Superior temporal gyrus (tissue), 1 donor: ENCODE measurements around the gene HYLS1.
"Not testable (repeated sequence)": the region's sequence is repeated elsewhere in the genome, so short reads cannot be mapped to it uniquely, and the experiment has no call there.

Source experiments
- DNase-seq: peaks from one replicate; pipeline ENCODE4 v3.0.0-alpha.2; 2016; ENCODE audit errors: extremely low spot score

Gene HYLS1

GRCh38 chr11:125887373-125888324 is at the start of gene HYLS1:
TSS of gene HYLS1 (plus strand) at chr11:125887668. CDS start at chr11:125899369, 11,701 bp downstream.
- peak; percentile 94 for DNase-seq

GRCh38 chr11:125842321-125842948 is 45.0 kb upstream of the HYLS1 start:
- DNase-seq, result peak; percentile 9

DNA sequence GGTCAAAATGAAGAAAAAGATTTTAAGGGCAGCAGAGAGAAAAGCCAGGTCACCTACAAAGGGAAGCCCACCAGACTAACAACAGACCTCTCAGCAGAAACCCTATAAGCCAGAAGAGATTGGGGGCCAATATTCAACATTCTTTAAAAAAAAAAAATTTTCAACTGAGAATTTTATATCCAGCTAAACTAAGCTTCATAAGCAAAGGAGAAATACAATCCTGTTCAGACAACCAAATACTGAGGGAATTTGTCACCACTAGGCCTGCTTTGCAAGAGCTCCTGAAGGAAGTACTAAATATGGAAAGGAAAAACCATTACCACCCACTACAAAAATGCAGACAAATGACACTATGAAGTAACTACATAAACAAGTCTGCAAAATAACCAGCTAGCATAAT is 41.3 kb upstream of the HYLS1 start:
- no peak for DNase-seq

DNA sequence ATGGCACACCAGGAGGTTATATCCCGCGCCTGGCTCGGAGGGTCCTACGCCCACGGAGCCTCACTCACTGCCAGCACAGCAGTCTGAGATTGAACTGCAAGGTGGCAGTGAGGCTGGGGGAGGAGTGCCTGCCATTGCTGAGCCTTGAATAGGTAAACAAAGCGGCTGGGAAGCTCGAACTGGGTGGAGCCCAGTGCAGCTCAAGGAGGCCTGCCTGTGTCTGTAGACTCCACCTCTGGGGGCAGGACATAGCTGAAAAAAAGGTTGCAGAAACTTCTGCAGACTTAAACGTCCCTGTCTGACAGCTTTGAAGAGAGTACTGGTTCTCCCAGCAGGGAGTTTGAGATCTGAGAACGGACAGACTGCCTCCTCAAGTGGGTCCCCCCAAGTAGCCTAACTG is 29.8 kb upstream of the HYLS1 start:
- not testable (repeated sequence) for DNase-seq

- not testable (repeated sequence) for DNase-seq
Measured at GRCh38 chr11:125862786-125863185, 24.7 kb upstream of the HYLS1 start.

GRCh38 chr11:125865354-125865753 is 22.1 kb upstream of the HYLS1 start:
- not testable (repeated sequence) for DNase-seq

DNA sequence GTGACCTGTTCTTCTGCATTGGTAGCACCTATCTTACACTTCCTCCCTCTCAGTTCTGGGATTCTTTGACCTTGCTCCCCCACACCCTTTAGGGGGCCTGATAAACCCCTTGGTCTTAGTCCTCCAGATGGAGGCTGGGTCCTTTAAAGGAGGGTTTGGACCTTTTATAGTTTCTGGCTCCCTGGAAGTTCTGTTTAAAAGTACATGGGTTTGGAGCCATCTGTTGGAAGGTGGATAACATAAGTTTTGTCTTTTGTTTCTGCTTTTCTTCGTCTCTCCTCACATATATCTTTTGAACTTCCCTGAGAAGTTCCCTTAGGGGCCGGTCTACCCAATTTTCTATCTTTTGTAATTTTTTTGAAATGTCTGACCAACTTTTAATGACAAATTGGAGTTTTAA is 17.9 kb upstream of the HYLS1 start:
- DNase-seq, result no peak

DNA sequence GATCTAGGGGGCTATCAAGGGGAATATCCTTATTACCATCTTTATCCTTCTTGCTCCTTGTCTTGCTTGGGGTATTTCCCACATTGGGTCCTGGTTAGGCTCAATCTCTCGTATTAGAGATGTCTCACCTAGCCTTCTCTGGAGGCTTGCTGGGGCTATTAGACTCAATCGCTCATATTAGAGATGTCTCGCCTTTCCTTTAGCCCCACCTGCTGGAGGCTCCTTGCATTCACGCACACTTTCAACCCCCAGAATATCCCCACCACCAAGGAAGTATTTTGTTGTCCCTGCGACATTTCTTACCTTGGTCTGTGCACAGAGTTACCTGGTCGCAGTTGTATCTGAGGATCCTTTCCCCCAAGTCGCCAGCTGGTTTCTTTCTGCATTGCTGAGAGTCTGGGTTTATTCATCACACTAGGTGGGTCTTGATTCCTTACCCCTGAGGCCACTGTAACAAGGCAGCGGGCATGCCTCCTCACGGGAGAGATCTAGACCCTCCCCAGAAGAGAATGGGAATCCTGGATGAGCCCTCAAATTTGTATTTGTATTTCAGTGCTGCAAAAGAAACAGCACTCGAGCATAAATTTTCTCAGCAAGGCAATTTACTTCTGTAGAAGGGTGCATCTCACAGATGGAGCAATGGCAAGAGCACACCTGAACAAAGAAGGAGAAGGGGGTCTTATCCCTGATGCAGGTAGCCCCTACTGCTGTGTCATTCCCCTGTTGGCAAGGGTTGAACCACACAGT is 15.9 kb upstream of the HYLS1 start:
- no peak for DNase-seq

DNA sequence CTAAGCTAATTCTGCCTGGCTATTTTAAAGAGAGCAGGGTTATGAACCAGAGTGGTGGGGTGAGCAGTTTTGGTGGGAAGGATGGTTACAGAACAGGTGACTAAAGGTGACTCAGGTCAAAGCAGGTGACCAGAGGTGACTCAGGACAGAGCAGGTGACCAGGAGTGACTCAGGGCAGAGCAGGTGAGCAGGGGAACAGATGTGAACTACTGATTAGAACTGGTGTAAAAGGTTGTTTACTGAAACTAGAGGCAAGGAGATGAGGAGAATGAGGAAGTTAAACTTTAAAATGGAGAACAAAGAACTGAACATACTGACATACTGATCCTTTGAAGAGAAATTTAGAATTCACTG is 15.4 kb upstream of the HYLS1 start:
- DNase-seq, result no peak

GRCh38 chr11:125873881-125874555 is 13.4 kb upstream of the HYLS1 start:
- no peak for DNase-seq

DNA sequence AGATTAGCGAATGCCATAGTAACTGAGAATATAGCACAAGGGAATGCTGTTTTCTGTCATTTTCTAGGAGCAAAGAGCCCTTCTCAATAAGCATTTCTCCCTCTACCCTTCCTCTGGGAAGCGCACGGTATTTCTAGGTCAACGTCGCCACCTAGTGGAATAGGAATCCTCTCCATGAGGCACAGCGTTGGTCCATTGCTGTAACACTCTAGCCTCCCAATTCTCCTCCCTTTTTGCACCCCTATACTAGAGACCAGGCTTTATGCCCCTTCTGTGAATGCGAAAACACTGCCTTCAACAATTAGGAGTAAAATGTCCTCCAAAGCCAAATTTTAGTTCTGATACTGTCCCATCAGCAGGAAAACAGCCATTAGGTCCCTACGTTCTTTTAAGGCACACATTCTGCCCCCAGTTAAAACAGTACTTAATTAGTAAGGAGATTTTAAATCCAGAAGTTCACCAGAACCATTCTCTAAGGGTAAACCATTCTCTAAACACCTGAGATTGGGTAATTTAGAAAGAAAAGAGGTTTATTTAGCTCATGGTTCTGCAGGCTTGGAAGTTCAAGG is 12.8 kb upstream of the HYLS1 start:
- peak; percentile 95 for DNase-seq

DNA sequence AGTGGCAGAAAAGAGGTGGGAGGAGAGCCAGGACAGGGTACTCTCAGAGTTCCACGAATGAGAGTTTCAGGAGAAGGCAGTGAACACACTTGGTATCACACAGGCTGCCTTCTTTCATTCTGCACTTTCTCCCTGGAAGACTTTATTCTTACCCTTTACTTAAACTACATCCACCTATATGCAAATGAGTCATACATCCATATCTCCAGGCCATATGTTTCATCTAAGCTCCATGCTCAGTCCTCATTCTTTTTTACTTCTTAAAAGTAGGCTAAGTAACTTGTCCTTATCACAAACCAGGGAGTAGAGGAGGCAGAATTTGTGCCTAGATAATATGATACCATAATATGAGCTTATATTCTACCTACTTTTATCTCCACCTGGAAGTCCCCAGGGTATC is 6.2 kb upstream of the HYLS1 start:
- DNase-seq, result no peak

- DNase-seq, result no peak
Measured at GRCh38 chr11:125883375-125883774, 4.1 kb upstream of the HYLS1 start.

DNA sequence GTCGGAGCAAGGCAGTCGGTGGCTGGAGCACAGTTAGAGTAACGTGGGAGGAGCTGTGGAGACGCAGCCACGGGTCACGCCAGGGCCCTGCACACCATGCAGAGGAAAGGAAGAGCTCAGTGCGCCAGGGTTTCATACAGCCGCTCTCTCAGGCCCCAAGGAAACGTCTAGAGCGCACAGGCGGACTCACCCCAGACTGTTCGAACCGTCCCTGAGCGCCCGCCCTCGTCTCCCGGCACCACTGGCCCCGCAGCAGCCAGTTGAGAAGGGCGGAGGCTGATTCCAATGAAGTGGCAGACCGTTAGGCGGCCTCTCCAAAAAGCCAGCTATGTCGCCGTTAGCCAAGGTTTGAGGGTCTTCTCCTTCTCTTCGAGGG is 483 bp upstream of the HYLS1 start:
- DNase-seq, result no peak

DNA sequence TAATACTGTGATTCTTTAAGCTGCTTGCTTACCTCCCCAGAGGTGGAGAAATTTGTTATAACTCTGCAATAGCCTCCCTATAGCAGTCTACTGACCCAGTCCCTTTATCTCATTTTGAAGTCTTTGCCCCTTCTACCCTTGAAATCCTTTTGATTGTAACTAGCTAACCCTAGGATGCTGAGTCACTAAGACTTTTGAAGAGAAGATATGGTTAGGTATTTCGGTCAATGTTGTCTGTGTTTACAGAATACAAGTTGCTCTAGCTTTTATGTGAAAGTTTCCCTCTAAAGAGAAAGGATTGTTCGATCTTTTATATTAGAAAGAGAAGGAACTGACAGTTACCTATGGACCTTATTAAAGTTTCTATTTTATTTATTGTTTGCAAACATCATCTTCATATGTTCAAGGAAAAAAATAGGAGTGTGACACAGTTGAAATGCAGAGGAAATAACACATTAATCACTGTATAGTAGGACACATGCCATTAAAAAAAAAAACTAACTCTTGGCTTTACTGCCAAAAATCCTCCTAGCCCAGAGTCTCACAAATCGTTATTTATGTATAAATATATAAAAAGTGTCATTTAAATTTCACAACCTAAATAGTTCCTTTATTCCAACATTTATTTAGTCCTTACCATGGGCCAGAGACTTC is 3.1 kb downstream of the HYLS1 start:
- DNase-seq, result no peak

DNA sequence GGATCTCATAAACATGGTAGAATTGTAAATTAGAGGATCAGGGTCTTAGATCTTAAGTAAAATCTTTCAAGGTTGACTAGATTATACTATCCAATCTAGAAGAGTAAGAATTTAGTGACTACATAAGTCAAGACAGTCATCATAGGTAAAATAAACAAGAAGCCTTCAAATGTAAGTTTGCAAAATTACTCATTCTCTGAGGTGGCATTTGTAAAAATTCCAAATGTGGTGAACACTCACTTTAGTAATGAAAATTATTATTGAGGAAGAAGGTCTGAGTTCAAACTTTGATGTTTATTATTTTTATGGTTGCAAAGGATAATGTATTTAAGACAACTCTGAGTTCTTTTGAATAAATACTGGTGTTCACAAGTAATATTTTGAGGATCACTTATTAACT is 4.6 kb downstream of the HYLS1 start:
- DNase-seq, result no peak

GRCh38 chr11:125892994-125893393 is 5.5 kb downstream of the HYLS1 start:
- no peak for DNase-seq

GRCh38 chr11:125901872-125902271 is 14.4 kb downstream of the HYLS1 start:
- DNase-seq, result no peak

DNA sequence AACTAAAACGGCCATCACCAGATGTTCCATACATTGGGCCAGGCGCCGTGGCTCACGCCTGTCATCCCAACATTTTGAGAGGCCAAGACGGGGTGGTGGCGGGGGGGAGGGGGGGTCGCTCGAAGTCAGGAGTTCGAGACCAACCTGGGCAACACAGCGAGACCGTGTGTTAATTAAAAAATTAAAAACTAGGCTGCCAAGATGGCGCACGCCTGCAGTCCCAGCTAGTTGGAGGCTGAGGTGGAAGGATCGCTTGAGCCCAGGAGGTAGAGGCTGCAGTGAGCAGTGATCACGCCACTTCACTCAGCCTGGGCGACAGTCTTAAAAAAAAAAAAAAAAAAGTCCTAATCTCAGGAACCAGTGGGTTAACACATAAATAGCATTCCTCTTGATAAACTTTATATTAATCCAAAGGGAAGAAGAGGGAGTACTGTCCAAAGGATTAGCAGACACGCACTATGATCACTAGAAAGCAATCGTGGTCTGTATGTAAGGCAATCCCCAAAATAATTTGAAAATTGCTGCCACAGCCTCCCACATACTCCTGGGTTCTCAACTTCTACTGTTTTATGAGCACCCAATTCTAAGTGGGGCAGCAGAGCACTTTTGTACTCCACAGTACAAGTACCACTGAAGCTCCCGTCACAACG is 14.9 kb downstream of the HYLS1 start:
- DNase-seq, result no peak

GRCh38 chr11:125902927-125903710 is 15.7 kb downstream of the HYLS1 start, which contains the start of gene PUS3:
TSS of gene PUS3 (minus strand) at chr11:125903206. CDS start at chr11:125896284, 6,922 bp downstream.
- peak; percentile 92 for DNase-seq
